ENCODE measurements around the gene CECR2. TPM values are rescaled to one million over a fixed set of nuclear protein-coding genes. Genes with fewer than 3 reads are reported as not detected.

Gene CECR2
- total RNA-seq, 1 donor from 2014 or later = 67.8 TPM

GRCh38 chr22:17339095-17339693, 30.1 kb upstream of the CECR2 start:
- Mint-ChIP-seq H3K4me3 (no peak overlapping the region), H3K27me3 (ENCODE audit: insufficient read depth, low read depth) (peaks cover 3% of the 10 kb centered on the region), H3K27ac (no peak overlapping the region), H3K4me1 (peaks cover 14% of the 10 kb centered on the region), H3K36me3 (no peaks in the 10 kb centered on the region), H3K9me3 (no peaks in the 10 kb centered on the region)
- Histone ChIP-seq H3K27me3 (no peaks in the 10 kb centered on the region), H4K20me1 (ENCODE audit: low read depth) (no peaks in the 10 kb centered on the region), H3K4me1 (no peaks in the 10 kb centered on the region), H3K27ac (no peak overlapping the region), H3K4me3 (no peak overlapping the region), H3K9ac (no peak overlapping the region), H3F3A (ENCODE audit: low read depth) (no peaks in the 10 kb centered on the region), H3K79me2 (ENCODE audit: low read depth) (no peaks in the 10 kb centered on the region), H2AFZ (replicated peaks) (no peak overlapping the region), H3K4me2 (no peak overlapping the region), H3K9me3 (ENCODE audit: low read depth) (no peaks in the 10 kb centered on the region), H3K36me3 (no peaks in the 10 kb centered on the region)
- TF ChIP-seq EZH2 (IDR thresholded peaks at IDR 0.05) = no peak
- TF ChIP-seq EZH2phosphoT487 (IDR thresholded peaks at IDR 0.05) = no peak
- no peak for TF ChIP-seq CTCF (IDR thresholded peaks at IDR 0.05)
- no peak for DNase-seq (ENCODE audit: low spot score)

- Mint-ChIP-seq H3K27ac (no peak overlapping the region), H3K4me3 (no peak overlapping the region), H3K9me3 (no peaks in the 10 kb centered on the region), H3K36me3 (no peaks in the 10 kb centered on the region), H3K27me3 (ENCODE audit: insufficient read depth, low read depth) (peaks cover 5% of the 10 kb centered on the region), H3K4me1 (peaks cover 10% of the 10 kb centered on the region)
- H3K9ac ChIP-seq = no peak overlapping the region
- H2AFZ ChIP-seq (replicated peaks) = peak overlapping the region; percentile 58
- no peak for DNase-seq (ENCODE audit: low spot score)
- no peak overlapping the region for H3K4me3 ChIP-seq
- H3K36me3 ChIP-seq = no peaks in the 10 kb centered on the region
- no peaks in the 10 kb centered on the region for H3K27me3 ChIP-seq
- no peak overlapping the region for H3K27ac ChIP-seq
- H3K79me2 ChIP-seq (ENCODE audit: low read depth) = no peaks in the 10 kb centered on the region
- no peaks in the 10 kb centered on the region for H3K4me1 ChIP-seq
- no peaks in the 10 kb centered on the region for H4K20me1 ChIP-seq (ENCODE audit: low read depth)
- no peak overlapping the region for H3K4me2 ChIP-seq
- no peaks in the 10 kb centered on the region for H3K9me3 ChIP-seq (ENCODE audit: low read depth)
- H3F3A ChIP-seq (ENCODE audit: low read depth) = no peaks in the 10 kb centered on the region
- TF ChIP-seq EZH2 (IDR thresholded peaks at IDR 0.05) (no peak), EZH2phosphoT487 (IDR thresholded peaks at IDR 0.05) (no peak), CTCF (IDR thresholded peaks at IDR 0.05) (no peak)
Observed at GRCh38 chr22:17342361-17342760, 26.9 kb upstream of the CECR2 start.

DNA sequence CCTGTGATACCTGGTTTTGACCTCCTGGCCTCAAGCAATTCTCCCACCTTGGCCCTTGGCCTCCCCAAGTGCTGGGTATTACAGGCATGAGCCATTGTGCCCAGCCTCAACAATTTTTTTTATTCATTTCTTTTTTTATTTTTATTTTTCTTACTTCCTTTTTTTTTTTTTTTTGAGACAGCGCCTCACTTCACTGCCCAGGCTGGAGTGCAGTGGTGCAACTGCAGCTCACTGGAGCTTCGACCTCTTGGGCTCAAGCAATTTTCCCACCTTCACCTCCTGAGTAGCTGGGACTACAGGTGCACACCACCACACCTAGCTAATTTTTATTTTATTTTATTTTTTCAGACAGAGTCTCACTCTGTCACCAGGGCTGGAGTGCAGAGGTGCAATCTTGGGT, 25.5 kb upstream of the CECR2 start:
- Mint-ChIP-seq H3K36me3 (no peaks in the 10 kb centered on the region), H3K4me3 (no peak overlapping the region), H3K27me3 (ENCODE audit: insufficient read depth, low read depth) (peaks cover 5% of the 10 kb centered on the region), H3K9me3 (peaks cover 2% of the 10 kb centered on the region), H3K4me1 (peaks cover 4% of the 10 kb centered on the region), H3K27ac (no peak overlapping the region)
- H3K4me3 ChIP-seq = no peak overlapping the region
- no peaks in the 10 kb centered on the region for H4K20me1 ChIP-seq (ENCODE audit: low read depth)
- H3F3A ChIP-seq (ENCODE audit: low read depth) = no peaks in the 10 kb centered on the region
- TF ChIP-seq EZH2 (IDR thresholded peaks at IDR 0.05) = no peak
- DNase-seq (ENCODE audit: low spot score) = no peak
- no peak overlapping the region for H3K27ac ChIP-seq
- H3K9ac ChIP-seq = no peak overlapping the region
- no peaks in the 10 kb centered on the region for H3K9me3 ChIP-seq (ENCODE audit: low read depth)
- H3K36me3 ChIP-seq = no peaks in the 10 kb centered on the region
- no peaks in the 10 kb centered on the region for H3K79me2 ChIP-seq (ENCODE audit: low read depth)
- no peaks in the 10 kb centered on the region for H3K4me1 ChIP-seq
- H2AFZ ChIP-seq (replicated peaks) = no peak overlapping the region
- no peak overlapping the region for H3K4me2 ChIP-seq
- no peaks in the 10 kb centered on the region for H3K27me3 ChIP-seq

- H3K36me3 Mint-ChIP-seq = no peaks in the 10 kb centered on the region
- no peak overlapping the region for H3K4me2 ChIP-seq
- H3K9me3 ChIP-seq (ENCODE audit: low read depth) = no peaks in the 10 kb centered on the region
- no peaks in the 10 kb centered on the region for H3K36me3 ChIP-seq
- no peak overlapping the region for H3K27ac ChIP-seq
- no peak overlapping the region for H3K4me3 Mint-ChIP-seq
- no peaks in the 10 kb centered on the region for H3F3A ChIP-seq (ENCODE audit: low read depth)
- peaks cover 10% of the 10 kb centered on the region for H3K4me1 Mint-ChIP-seq
- H3K27me3 ChIP-seq = no peaks in the 10 kb centered on the region
- H3K27me3 Mint-ChIP-seq (ENCODE audit: insufficient read depth, low read depth) = peaks cover 5% of the 10 kb centered on the region
- DNase-seq (ENCODE audit: low spot score) = no peak
- H3K9ac ChIP-seq = no peak overlapping the region
- no peak overlapping the region for H3K4me3 ChIP-seq
- H3K79me2 ChIP-seq (ENCODE audit: low read depth) = no peaks in the 10 kb centered on the region
- TF ChIP-seq CTCF (IDR thresholded peaks at IDR 0.05) (no peak), EZH2phosphoT487 (IDR thresholded peaks at IDR 0.05) (no peak), EZH2 (IDR thresholded peaks at IDR 0.05) (no peak)
- no peaks in the 10 kb centered on the region for H3K4me1 ChIP-seq
- no peak overlapping the region for H3K27ac Mint-ChIP-seq
- H2AFZ ChIP-seq (replicated peaks) = no peak overlapping the region
- no peaks in the 10 kb centered on the region for H4K20me1 ChIP-seq (ENCODE audit: low read depth)
- peaks cover 2% of the 10 kb centered on the region for H3K9me3 Mint-ChIP-seq
Observed at GRCh38 chr22:17346578-17346977, 22.7 kb upstream of the CECR2 start.

Data from neural progenitor cell (in vitro differentiated cells).